ENCODE data around the gene XPR1.
"Not testable (repeated sequence)": the region's sequence is repeated elsewhere in the genome, so short reads cannot be mapped to it uniquely, and the experiment has no call there.

The XPR1 gene

DNA sequence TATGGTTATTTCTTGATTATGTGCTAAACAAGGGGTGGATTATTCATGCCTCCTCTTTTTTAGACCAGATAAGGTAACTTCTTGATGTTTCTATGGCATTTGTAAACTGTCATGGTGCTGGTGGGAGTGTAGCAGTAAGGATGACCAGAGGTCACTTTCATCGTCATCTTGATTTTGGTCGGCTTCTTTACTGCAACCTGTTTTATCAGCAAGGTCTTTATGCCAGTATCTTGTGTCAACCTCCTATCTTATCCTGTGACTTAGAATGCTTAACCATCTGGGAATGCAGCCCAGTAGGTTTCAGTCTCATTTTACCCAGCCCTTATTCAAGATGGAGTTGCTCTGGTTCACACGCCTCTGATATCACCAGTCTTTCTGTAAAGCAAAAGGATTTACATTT lies 95.9 kb downstream of the XPR1 start:
- DNase-seq, result not testable (repeated sequence)

- no peak for DNase-seq
These were observed 96.8 kb downstream of the XPR1 start for GRCh38 chr1:180728472-180729106.

- DNase-seq, result no peak
These were observed 99.3 kb downstream of the XPR1 start for GRCh38 chr1:180731131-180731530.

DNA sequence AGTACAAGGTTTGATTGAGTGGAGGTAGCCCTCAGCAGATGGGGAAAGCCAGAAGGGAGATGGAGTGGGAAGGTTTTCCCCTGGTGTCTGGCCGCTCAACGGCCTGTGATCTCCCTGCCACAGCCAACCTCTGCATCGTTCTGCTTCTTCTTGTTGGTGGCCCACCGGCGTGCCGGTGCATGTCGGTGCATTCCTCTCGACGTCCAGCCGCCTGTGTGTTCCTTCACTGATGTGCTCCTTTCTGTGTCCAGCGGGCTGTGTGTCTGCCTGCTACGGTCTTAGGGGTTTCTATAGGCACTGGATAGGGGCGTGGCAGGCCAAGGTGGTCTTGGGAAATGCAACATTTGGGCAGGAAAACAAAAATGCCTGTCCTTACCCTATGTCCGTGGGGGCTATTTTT lies 101.0 kb downstream of the XPR1 start:
- DNase-seq, result no peak

DNA sequence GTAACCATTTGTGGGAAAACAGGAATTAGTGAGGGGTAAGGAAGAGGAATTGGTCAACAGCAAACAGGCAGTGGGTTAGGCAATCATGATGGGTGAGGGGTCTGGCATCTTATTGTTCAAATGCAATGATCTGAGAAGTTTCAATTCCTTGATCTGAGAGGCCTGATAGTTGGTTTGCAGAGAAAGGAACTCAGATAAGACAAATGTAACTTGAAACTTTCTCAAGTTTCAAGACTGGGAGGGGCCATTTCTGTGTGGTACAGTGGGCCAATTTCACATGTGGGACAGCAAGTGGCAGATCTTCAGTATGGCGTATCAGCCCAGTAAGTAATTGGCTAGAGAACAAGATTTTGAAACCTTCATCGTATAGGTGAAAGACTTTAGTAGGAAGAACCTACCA lies 102.5 kb downstream of the XPR1 start:
- no peak for DNase-seq

GRCh38 chr1:180742663-180743062 lies 110.8 kb downstream of the XPR1 start:
- DNase-seq, result no peak

DNA sequence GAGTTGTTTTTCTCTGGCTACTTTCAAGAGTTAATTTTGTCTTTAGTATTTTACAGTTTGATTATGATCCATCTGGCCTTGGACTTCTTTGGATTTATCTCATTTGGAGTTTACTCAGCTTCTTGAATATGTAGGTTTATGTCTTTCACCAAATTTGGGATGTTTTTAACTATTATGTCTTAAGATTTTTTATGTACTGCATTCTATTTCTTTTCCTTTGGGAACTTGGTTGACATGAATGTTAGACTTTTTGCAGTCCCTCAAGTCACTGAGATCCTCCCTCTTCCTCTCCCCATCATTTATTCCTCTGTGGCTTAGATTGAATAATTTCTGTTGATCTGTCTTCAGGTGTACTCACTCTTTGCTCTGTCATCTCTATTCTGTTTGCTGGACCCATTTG lies 112.0 kb downstream of the XPR1 start:
- DNase-seq, result no peak

DNA sequence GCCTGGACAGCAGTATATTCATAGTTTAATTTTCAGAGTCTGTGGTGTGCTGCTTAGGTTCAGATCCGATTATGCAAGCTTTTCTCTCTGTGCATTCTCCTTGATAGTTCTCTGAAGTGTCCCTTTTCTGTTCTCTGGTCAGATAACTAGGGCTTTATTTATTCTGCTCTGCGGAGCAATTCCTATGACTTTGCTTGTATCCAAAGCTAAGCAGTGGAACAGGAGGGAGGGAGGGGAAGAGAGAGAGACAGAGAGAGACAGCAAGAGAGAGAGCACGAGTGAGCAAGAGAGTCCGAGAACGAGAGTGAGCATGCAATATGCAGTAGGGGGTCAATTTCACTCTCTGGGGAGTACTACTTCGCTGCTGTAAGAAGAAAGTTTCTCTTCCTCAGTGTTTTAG lies 113.3 kb downstream of the XPR1 start:
- DNase-seq, result no peak

GRCh38 chr1:180751921-180752320 lies 120.1 kb downstream of the XPR1 start:
- DNase-seq, result no peak

GRCh38 chr1:180754453-180754852 lies 122.6 kb downstream of the XPR1 start:
- DNase-seq, result no peak

DNA sequence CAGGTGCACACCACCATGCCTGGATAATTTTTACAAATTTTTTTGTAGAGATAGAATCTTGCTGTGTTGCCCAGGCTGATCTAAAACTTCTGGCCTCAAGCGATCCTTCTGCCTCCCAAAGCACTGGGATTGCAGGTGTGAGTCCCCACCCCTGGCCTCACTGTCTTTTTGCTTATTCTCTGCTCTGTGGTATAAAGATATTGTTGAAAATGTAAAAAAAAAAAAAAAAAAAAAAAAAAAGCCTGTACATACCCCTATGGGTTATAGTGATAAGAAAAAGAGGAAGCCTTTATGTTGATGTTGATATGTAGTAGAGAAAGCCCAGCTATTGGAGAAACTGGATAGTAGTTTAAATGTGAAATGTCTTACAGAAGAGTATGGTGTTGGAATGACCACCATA lies 125.8 kb downstream of the XPR1 start:
- no peak for DNase-seq

DNA sequence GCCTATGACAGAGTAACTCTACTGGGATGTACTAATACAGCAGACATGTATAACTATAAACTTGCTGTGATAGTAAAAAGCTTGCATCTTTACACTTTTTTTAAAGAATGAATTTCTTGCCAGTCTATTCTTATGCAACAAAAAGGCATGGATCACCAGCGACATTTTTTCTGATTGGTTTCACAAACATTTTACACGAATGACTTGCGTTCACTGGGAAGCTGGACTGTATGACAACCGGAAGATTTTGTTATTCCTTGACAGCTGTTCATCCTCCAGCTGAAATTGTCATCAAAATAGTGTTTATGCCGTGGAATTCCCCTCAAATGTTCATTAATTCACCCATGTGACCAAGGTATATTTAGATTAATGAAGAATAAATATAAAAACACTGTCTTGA lies 131.0 kb downstream of the XPR1 start:
- DNase-seq, result no peak

DNA sequence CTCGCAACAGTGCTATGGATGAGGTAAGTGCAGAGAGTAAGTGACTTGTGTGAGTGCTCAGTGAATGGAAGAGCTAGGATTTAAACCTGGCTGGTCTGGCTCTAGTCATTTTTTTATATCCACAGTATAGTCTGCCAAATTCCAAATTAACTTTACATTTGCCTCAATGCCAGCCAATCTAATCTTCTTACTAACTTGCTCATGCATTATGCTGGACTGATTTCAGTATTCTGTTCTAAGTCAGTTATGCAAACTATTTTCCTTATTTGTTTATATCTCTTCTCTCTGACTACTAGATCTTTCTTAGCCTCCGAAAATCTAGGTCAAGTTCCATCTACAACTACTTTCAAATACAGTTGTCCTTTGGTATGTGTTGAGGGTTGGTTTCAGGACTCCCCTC lies 133.3 kb downstream of the XPR1 start:
- DNase-seq, result no peak

DNA sequence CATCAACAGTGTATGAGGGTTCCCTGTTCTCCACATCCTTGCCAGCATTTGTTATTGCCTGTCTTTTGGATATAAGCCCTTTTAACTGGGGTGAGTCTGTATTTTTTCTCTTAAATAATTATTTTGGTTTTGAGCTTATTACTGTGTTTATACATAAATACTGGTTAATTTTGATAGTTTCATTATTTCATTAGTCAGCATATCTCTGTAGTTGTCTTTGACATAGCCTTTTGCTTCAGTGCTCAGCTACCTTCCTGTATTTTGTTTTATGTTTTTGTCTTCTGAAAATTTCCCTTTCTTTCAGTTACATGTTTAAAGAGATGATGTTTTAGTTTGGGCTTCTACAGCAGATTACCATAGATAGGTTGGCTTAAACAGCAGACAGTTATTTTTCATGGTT lies 138.1 kb downstream of the XPR1 start:
- no peak for DNase-seq

GRCh38 chr1:180773210-180773865 lies 141.5 kb downstream of the XPR1 start:
- no peak for DNase-seq

DNA sequence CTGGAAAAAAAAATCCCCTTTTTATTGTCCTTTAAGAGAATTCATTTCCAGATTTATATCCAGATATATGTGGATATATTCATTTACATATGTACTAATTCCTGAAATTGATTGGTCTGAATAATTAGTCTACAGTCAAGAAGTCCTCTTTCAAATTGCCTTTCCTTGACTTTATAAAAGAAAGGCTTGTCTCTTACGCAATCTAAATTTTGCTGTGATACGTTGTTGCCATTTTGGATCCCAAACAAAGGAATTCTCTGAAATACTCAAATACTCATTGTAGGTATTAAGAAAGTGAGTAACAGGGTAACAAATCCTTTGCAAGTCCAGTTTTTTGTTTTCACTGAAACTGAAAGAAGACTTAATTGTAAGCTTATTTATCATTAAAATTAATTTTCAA lies 144.0 kb downstream of the XPR1 start:
- DNase-seq, result no peak

GRCh38 chr1:180777072-180777689 lies 145.4 kb downstream of the XPR1 start:
- DNase-seq, result no peak

GRCh38 chr1:180778782-180779398 lies 147.1 kb downstream of the XPR1 start:
- DNase-seq, result no peak

DNA sequence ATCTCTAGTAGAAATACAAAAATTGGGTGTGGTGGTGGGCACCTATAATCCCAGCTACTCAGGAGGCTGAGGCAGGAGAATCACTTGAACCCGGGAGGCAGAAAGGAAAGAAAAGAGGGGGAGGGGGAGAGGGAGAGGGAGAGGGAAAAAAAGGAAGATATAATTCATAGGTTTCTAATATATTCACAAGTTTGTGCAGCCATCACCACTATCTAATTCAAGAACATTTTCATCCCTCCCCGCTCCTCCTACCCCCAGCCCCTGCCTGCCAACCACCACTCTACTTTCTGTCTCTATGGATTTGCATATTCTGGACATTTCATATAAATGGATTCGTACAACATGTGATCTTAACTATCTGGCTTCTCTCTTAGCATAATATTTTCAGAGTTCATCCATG lies 147.8 kb downstream of the XPR1 start:
- DNase-seq, result no peak

DNA sequence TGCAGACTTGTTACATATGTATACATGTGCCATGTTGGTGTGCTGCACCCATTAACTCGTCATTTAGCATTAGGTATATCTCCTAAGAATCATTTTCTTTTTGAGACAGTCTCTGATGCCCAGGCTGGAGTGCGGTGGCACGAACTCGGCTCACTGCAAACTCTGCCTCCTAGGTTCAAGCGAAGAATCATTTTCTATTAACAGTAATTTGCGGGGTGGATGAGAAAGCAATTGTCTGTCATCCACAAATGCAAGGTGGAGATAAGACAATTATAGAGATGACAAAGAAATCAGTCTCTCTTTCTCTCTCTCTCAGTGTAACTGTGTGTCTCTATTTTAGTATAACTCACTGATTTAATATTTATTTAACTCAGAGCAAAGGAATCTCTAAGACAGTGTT lies 149.9 kb downstream of the XPR1 start:
- no peak for DNase-seq

GRCh38 chr1:180785291-180785690 lies 153.5 kb downstream of the XPR1 start:
- DNase-seq, result no peak

- no peak for DNase-seq
These were observed 154.1 kb downstream of the XPR1 start for GRCh38 chr1:180785887-180786286.

GRCh38 chr1:180786624-180787023 lies 154.8 kb downstream of the XPR1 start:
- no peak for DNase-seq

GRCh38 chr1:180787628-180788307 lies 155.9 kb downstream of the XPR1 start:
- DNase-seq, result no peak
